ENCODE data around the gene RXYLT1. TPM values are rescaled to one million over a fixed set of nuclear protein-coding genes. Genes with fewer than 3 reads are reported as not detected.

The RXYLT1 gene
- total and polyA plus RNA-seq, 2 experiments from 2014 or later = 13.8 to 24.1 TPM

DNA sequence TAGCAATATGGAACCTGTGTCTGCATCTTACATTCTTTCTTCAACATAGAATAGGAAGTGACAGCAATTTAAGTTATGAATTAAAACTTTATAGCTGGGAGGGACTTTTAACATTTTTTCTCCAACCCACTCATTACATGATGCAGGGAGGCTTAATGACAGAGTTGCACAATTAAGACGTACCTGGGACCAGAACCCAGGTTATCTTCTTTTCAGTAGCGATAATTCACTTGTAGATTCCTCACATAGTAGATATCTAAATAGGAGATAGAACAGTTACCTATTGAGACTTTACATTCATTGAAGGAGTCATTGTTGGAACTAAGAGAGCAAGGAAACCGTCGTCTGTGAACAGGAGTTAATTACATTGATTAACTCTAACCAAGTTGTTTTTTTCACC lies 69.9 kb downstream of the RXYLT1 start:
- H3K4me3 ChIP-seq = no peak overlapping the region
- no peaks in the 10 kb centered on the region for H3K9me3 ChIP-seq (ENCODE audit: low read depth)
- H3K36me3 ChIP-seq = no peaks in the 10 kb centered on the region
- no peak for TF ChIP-seq CTCF (IDR thresholded peaks at IDR 0.05; ENCODE audit: low read depth, low read length)
- H3K27me3 ChIP-seq = no peaks in the 10 kb centered on the region
- H3K27ac ChIP-seq = no peak overlapping the region
- DNase-seq (ENCODE audit: low read depth in 1 of 2, low spot score in 1 of 2) = no peak
- no peaks in the 10 kb centered on the region for H3K4me1 ChIP-seq (ENCODE audit: low read depth)

DNA sequence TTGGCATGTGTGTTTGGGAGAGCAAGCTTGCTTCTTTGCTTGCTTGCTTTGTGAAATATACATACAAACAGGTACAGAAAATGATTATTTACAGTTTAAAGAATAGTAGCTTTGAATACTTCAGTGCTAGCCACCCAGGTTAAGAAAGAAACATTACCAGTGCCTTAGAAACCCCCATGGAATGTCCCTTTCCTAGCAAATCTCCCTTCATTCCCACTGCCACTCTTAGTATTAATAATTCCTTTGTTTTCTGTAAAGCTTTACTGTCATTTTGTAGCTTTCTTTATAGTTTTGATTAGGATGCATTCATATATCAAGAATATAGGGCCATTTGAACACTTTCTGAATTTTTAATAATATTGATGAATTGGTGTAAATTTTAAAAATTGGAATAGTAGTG lies 74.3 kb downstream of the RXYLT1 start:
- H3K27me3 ChIP-seq = no peaks in the 10 kb centered on the region
- no peaks in the 10 kb centered on the region for H3K4me1 ChIP-seq (ENCODE audit: low read depth)
- no peak for DNase-seq (ENCODE audit: low read depth in 1 of 2, low spot score in 1 of 2)
- H3K36me3 ChIP-seq = no peaks in the 10 kb centered on the region
- no peak for TF ChIP-seq CTCF (IDR thresholded peaks at IDR 0.05; ENCODE audit: low read depth, low read length)
- H3K9me3 ChIP-seq (ENCODE audit: low read depth) = no peaks in the 10 kb centered on the region
- H3K4me3 ChIP-seq = no peak overlapping the region
- no peak overlapping the region for H3K27ac ChIP-seq

DNA sequence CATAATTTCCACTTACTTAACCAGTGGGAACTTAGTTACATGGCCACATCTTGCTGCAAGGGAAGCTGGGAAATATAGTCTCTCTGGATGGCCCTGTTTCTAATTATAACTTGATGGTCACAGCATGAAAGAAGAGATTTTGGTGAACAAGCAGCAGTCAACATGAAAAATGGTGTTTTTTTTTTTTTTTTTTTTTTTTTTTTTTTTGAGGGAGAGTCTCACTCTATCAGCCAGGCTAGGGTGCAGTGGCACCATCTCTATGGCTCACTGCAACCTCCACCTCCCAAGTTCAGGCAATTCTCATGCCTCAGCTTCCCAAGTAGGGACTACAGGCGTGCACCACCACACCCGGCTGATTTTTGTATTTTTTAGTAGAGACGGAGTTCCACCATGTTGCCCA lies 75.6 kb downstream of the RXYLT1 start:
- Histone ChIP-seq H3K9me3 (ENCODE audit: low read depth) (no peaks in the 10 kb centered on the region), H3K4me1 (ENCODE audit: low read depth) (no peaks in the 10 kb centered on the region), H3K27me3 (no peaks in the 10 kb centered on the region), H3K27ac (no peak overlapping the region), H3K4me3 (no peak overlapping the region), H3K36me3 (no peaks in the 10 kb centered on the region)
- DNase-seq (ENCODE audit: low read depth in 1 of 2, low spot score in 1 of 2) = no peak
- no peak for TF ChIP-seq CTCF (IDR thresholded peaks at IDR 0.05; ENCODE audit: low read depth, low read length)

DNA sequence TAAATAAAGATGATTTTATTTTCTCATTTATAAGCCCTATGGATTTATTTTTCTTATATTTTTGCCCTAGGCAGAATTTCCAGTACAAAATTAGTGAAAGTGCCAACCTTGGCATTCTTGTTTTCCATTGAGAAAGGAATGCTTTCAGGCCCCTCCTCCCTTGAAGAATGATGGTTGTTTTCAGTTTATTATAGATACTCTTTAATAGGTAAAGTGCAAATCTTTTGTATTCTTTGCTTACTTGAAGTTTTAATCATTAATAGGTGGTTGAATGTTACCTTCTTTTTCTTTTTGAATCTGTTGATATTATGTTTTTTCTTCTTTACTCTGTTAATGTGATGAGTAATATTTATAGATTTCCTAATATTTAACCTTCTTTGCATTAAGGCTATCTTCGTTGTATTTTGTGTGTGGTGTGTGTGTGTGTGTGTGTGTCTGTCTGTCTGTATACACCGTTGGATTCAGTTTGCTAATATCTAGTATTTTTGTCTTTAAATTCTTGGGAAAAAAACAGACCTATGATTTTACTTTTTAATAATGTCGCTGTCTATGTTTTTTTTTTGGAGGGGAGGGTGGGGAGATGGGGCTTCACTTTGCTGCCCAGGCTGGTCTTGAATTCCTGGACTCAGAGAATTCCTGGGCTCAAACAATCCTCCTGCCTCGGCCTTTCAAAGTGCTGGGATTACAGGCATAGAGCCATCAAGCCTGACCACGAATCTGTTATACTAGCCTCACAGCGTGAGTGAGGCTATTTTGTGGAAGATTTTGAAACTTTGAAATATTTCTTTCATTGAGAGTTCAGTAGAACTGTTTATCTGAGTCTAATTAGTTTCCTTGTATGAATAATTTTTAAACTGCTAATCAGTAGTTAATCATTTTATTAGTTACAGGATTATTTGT lies 78.3 kb downstream of the RXYLT1 start:
- Histone ChIP-seq H3K27ac (no peak overlapping the region), H3K4me1 (ENCODE audit: low read depth) (no peaks in the 10 kb centered on the region), H3K9me3 (ENCODE audit: low read depth) (no peaks in the 10 kb centered on the region), H3K36me3 (no peaks in the 10 kb centered on the region), H3K4me3 (no peak overlapping the region), H3K27me3 (no peaks in the 10 kb centered on the region)
- TF ChIP-seq CTCF (IDR thresholded peaks at IDR 0.05; ENCODE audit: low read depth, low read length) = no peak
- DNase-seq (ENCODE audit: low read depth in 1 of 2, low spot score in 1 of 2) = peak in 1 of 2 donors; percentile 64

Other genes with a start within 250 kb of the RXYLT1 start
- gene DPY19L2, start 111.4 kb upstream of the RXYLT1 start, total RNA-seq = 13.0 and 25.9 TPM in 2 replicates
- gene DPY19L2, start 111.4 kb upstream of the RXYLT1 start, polyA plus RNA-seq = 12.9 and 18.2 TPM in 2 replicates
- 2.0 and 2.7 TPM in 2 replicates for gene SRGAP1, start 64.8 kb downstream of the RXYLT1 start, total RNA-seq
- gene SRGAP1, start 64.8 kb downstream of the RXYLT1 start, polyA plus RNA-seq = 3.9 and 8.1 TPM in 2 replicates

Measured in cardiac muscle cell (in vitro differentiated cells and primary cell).